GM23338 (cell line): ENCODE data around the gene PRELID1. TPM values are rescaled to one million over a fixed set of nuclear protein-coding genes. Genes with fewer than 3 reads are reported as not detected.

Experiments used
- ATAC-seq: fragments of 200-7000 bp; cut with Tn5 transposase; 3 replicates; pipeline ENCODE4 v1.9.1; 2020
- DNase-seq: peaks from one replicate; pipeline ENCODE4 v3.0.0-alpha.2; 2015; ENCODE audit warnings: low spot score
- H2AFZ ChIP-seq: fragments of 200-600 bp; sonication (generic); 2 replicates; pipeline ENCODE4 v1.8.0; 2016; ENCODE audit warnings: antibody characterized with exemption, mild to moderate bottlenecking, moderate library complexity
- H3F3A ChIP-seq: fragments of 200-600 bp; sonication (generic); replicated peaks from 2 replicates; pipeline ENCODE4 v1.8.0; 2017; ENCODE audit warnings: antibody characterized with exemption, mixed run types, low read depth
- H3K27ac ChIP-seq: fragments of 200-600 bp; sonication (generic); 2 replicates; pipeline ENCODE4 v1.6.1; 2016; ENCODE audit warnings: low read depth
- H3K27me3 ChIP-seq: fragments of 200-600 bp; sonication (generic); 2 replicates; pipeline ENCODE4 v1.8.0; 2016; ENCODE audit warnings: mild to moderate bottlenecking, mixed run types, moderate library complexity; ENCODE audit not compliant: insufficient read depth
- H3K36me3 ChIP-seq: fragments of 200-600 bp; sonication (generic); 2 replicates; pipeline ENCODE4 v1.8.0; 2016; ENCODE audit warnings: mild to moderate bottlenecking; ENCODE audit not compliant: insufficient read depth
- H3K4me1 ChIP-seq: fragments of 200-600 bp; sonication (generic); 2 replicates; pipeline ENCODE4 v1.8.0; 2016; ENCODE audit warnings: mild to moderate bottlenecking, moderate library complexity; ENCODE audit not compliant: insufficient read depth
- H3K4me2 ChIP-seq: fragments of 200-600 bp; sonication (generic); 2 replicates; pipeline ENCODE4 v1.7.1; 2017; ENCODE audit warnings: mixed run types
- H3K4me3 ChIP-seq: fragments of 200-600 bp; sonication (generic); 2 replicates; pipeline ENCODE4 v1.6.1; 2016; ENCODE audit warnings: mixed run types
- H3K79me2 ChIP-seq: fragments of 200-600 bp; sonication (generic); replicated peaks from 2 replicates; pipeline ENCODE4 v1.8.0; 2017; ENCODE audit warnings: mild to moderate bottlenecking; ENCODE audit not compliant: insufficient read depth
- H3K9me2 ChIP-seq: fragments of 200-600 bp; sonication (generic); 2 replicates; pipeline ENCODE4 v1.8.0; 2017; ENCODE audit not compliant: insufficient read depth
- H4K20me1 ChIP-seq: fragments of 200-600 bp; sonication (generic); replicated peaks from 2 replicates; pipeline ENCODE4 v1.8.0; 2017; ENCODE audit warnings: mild to moderate bottlenecking; ENCODE audit not compliant: insufficient read depth
- H3K27ac Mint-ChIP-seq: 2 replicates; pipeline ENCODE4 v1.8.0; 2020; ENCODE audit warnings: inconsistent platforms, mild to moderate bottlenecking, moderate library complexity, mixed read lengths
- H3K27me3 Mint-ChIP-seq: 3 replicates; pipeline ENCODE4 v1.8.0; 2022; ENCODE audit warnings: low read depth, mild to moderate bottlenecking, moderate library complexity, mixed read lengths, inconsistent platforms; ENCODE audit not compliant: insufficient read depth, poor library complexity
- H3K36me3 Mint-ChIP-seq: 3 replicates; pipeline ENCODE4 v1.8.0; 2021; ENCODE audit warnings: low read depth, mild to moderate bottlenecking, inconsistent platforms, moderate library complexity, mixed read lengths
- H3K4me1 Mint-ChIP-seq: 3 replicates; pipeline ENCODE4 v1.8.0; 2020; ENCODE audit warnings: mild to moderate bottlenecking, inconsistent platforms, mixed read lengths
- H3K4me3 Mint-ChIP-seq: 3 replicates; pipeline ENCODE4 v1.8.0; 2021; ENCODE audit warnings: moderate library complexity, mild to moderate bottlenecking, inconsistent platforms, mixed read lengths
- H3K9me3 Mint-ChIP-seq: 3 replicates; pipeline ENCODE4 v1.8.0; 2020; ENCODE audit warnings: moderate library complexity, mild to moderate bottlenecking, inconsistent platforms, mixed read lengths
- CREB1 ChIP-seq: fragments of 250-450 bp; sonication (Bioruptor Pico); IDR thresholded peaks from 2 replicates; pipeline ENCODE4 v1.5.0; 2020; ENCODE audit warnings: low read depth, mild to moderate bottlenecking, moderate library complexity
- CTCF ChIP-seq, 2 experiments: fragments of 200-600 bp in 1 of 2; sonication (generic) in 1 of 2; conservative IDR thresholded peaks; 2 replicates each; pipeline versions ENCODE4 v1.5.1 to v1.6.1; 2016 to 2017; ENCODE audit warnings: antibody characterized with exemption in 2 of 2, low read depth in 2 of 2, mild to moderate bottlenecking in 2 of 2, moderate library complexity in 1 of 2
- ETS1 ChIP-seq: IDR thresholded peaks from 2 replicates; pipeline ENCODE4 v1.6.1; 2016; ENCODE audit warnings: antibody characterized with exemption
- EZH2 ChIP-seq: fragments of 200-600 bp; sonication (generic); IDR thresholded peaks from one replicate; pipeline ENCODE4 v1.8.0; 2017; ENCODE audit warnings: antibody characterized with exemption, mild to moderate bottlenecking, low read depth; ENCODE audit not compliant: unreplicated experiment
- EZH2phosphoT487 ChIP-seq: fragments of 200-600 bp; sonication (generic); IDR thresholded peaks from one replicate; pipeline ENCODE4 v1.8.1; 2018; ENCODE audit warnings: antibody characterized with exemption; ENCODE audit not compliant: unreplicated experiment
- JUNB ChIP-seq: IDR thresholded peaks from one replicate; pipeline ENCODE4 v1.6.1; 2016; ENCODE audit warnings: antibody characterized with exemption; ENCODE audit not compliant: unreplicated experiment
- NANOG ChIP-seq: IDR thresholded peaks from 2 replicates; pipeline ENCODE4 v1.6.1; 2016; ENCODE audit warnings: antibody characterized with exemption, borderline replicate concordance
- POLR2AphosphoS5 ChIP-seq: IDR thresholded peaks from 2 replicates; pipeline ENCODE4 v1.6.1; 2016; ENCODE audit warnings: antibody characterized with exemption, low read depth
- STAT1 ChIP-seq: IDR thresholded peaks from one replicate; pipeline ENCODE4 v1.6.1; 2016; ENCODE audit warnings: antibody characterized with exemption; ENCODE audit not compliant: unreplicated experiment
- ZNF331 ChIP-seq: fragments of 250-450 bp; sonication (Bioruptor Pico); IDR thresholded peaks from 2 replicates; pipeline ENCODE4 v1.5.0; 2020; ENCODE audit warnings: low read depth, mild to moderate bottlenecking, moderate library complexity
- polyA plus RNA-seq: library from polyadenylated mRNA; unstranded; fragments of >200 nt; fragmentation: Nextera tagmentation; extraction: Ambion mirVana; gene quantifications from 2 replicates; pipeline ENCODE4 v1.2.1, GENCODE V29; 2016
- total RNA-seq: library from RNA; depleted of rRNA; stranded (reverse); fragments of >200 nt; shearing (Covaris generic); gene quantifications from 2 replicates; pipeline ENCODE4 v1.2.3, GENCODE V29; 2014
- TF ChIP-seq, protein P1 (sequence below): IDR thresholded peaks from one replicate; pipeline ENCODE4 v1.6.1; 2018; ENCODE audit warnings: antibody characterized with exemption; ENCODE audit not compliant: unreplicated experiment
- TF ChIP-seq, protein P2 (sequence below): fragments of 250-450 bp; sonication (Bioruptor Pico); IDR thresholded peaks from 2 replicates; pipeline ENCODE4 v1.5.0; 2020; ENCODE audit warnings: mild to moderate bottlenecking, moderate library complexity

PRELID1 gene
- total and polyA plus RNA-seq, 2 experiments from 2014 or later = 328 to 349 TPM

- H3K4me3 ChIP-seq = no peak overlapping the region
- H4K20me1 ChIP-seq = 0 out of 2 replicates have a peak, but pooled peaks cover 3% of the 10 kb centered on the region
- H3K27ac ChIP-seq = peak overlapping the region; percentile 83
- ATAC-seq (peak; percentile 46), DNase-seq (peak; percentile 47)
- H3K79me2 ChIP-seq = 0 out of 2 replicates have a peak, but pooled peaks cover 7% of the 10 kb centered on the region
- H3K9me2 ChIP-seq = no peaks in the 10 kb centered on the region
- peaks cover 9% of the 10 kb centered on the region for H3K4me1 ChIP-seq
- Mint-ChIP-seq H3K36me3 (peaks cover 12% of the 10 kb centered on the region), H3K9me3 (no peaks in the 10 kb centered on the region), H3K4me1 (peaks cover 12% of the 10 kb centered on the region), H3K27me3 (peaks cover 10% of the 10 kb centered on the region), H3K27ac (peak overlapping the region; percentile 94), H3K4me3 (no peak overlapping the region; the same call in 2 of the 3 replicates)
- H2AFZ ChIP-seq = no peak overlapping the region
- no peak for TF ChIP-seq CREB1
- TF ChIP-seq POLR2AphosphoS5 = no peak
- no peak for TF ChIP-seq ETS1
- TF ChIP-seq CTCF (conservative IDR thresholded peaks at IDR 0.05; ENCODE audit: low read depth in 2 of 2) = no peak
- TF ChIP-seq ZNF331 (CRISPR knock-in tag) = no peak
- no peak for TF ChIP-seq EZH2phosphoT487
- TF ChIP-seq NANOG = no peak
- TF ChIP-seq STAT1 = no peak
- no peak for TF ChIP-seq JUNB
- TF ChIP-seq, protein P1, sequence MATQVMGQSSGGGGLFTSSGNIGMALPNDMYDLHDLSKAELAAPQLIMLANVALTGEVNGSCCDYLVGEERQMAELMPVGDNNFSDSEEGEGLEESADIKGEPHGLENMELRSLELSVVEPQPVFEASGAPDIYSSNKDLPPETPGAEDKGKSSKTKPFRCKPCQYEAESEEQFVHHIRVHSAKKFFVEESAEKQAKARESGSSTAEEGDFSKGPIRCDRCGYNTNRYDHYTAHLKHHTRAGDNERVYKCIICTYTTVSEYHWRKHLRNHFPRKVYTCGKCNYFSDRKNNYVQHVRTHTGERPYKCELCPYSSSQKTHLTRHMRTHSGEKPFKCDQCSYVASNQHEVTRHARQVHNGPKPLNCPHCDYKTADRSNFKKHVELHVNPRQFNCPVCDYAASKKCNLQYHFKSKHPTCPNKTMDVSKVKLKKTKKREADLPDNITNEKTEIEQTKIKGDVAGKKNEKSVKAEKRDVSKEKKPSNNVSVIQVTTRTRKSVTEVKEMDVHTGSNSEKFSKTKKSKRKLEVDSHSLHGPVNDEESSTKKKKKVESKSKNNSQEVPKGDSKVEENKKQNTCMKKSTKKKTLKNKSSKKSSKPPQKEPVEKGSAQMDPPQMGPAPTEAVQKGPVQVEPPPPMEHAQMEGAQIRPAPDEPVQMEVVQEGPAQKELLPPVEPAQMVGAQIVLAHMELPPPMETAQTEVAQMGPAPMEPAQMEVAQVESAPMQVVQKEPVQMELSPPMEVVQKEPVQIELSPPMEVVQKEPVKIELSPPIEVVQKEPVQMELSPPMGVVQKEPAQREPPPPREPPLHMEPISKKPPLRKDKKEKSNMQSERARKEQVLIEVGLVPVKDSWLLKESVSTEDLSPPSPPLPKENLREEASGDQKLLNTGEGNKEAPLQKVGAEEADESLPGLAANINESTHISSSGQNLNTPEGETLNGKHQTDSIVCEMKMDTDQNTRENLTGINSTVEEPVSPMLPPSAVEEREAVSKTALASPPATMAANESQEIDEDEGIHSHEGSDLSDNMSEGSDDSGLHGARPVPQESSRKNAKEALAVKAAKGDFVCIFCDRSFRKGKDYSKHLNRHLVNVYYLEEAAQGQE = no peak
- TF ChIP-seq, protein P2, sequence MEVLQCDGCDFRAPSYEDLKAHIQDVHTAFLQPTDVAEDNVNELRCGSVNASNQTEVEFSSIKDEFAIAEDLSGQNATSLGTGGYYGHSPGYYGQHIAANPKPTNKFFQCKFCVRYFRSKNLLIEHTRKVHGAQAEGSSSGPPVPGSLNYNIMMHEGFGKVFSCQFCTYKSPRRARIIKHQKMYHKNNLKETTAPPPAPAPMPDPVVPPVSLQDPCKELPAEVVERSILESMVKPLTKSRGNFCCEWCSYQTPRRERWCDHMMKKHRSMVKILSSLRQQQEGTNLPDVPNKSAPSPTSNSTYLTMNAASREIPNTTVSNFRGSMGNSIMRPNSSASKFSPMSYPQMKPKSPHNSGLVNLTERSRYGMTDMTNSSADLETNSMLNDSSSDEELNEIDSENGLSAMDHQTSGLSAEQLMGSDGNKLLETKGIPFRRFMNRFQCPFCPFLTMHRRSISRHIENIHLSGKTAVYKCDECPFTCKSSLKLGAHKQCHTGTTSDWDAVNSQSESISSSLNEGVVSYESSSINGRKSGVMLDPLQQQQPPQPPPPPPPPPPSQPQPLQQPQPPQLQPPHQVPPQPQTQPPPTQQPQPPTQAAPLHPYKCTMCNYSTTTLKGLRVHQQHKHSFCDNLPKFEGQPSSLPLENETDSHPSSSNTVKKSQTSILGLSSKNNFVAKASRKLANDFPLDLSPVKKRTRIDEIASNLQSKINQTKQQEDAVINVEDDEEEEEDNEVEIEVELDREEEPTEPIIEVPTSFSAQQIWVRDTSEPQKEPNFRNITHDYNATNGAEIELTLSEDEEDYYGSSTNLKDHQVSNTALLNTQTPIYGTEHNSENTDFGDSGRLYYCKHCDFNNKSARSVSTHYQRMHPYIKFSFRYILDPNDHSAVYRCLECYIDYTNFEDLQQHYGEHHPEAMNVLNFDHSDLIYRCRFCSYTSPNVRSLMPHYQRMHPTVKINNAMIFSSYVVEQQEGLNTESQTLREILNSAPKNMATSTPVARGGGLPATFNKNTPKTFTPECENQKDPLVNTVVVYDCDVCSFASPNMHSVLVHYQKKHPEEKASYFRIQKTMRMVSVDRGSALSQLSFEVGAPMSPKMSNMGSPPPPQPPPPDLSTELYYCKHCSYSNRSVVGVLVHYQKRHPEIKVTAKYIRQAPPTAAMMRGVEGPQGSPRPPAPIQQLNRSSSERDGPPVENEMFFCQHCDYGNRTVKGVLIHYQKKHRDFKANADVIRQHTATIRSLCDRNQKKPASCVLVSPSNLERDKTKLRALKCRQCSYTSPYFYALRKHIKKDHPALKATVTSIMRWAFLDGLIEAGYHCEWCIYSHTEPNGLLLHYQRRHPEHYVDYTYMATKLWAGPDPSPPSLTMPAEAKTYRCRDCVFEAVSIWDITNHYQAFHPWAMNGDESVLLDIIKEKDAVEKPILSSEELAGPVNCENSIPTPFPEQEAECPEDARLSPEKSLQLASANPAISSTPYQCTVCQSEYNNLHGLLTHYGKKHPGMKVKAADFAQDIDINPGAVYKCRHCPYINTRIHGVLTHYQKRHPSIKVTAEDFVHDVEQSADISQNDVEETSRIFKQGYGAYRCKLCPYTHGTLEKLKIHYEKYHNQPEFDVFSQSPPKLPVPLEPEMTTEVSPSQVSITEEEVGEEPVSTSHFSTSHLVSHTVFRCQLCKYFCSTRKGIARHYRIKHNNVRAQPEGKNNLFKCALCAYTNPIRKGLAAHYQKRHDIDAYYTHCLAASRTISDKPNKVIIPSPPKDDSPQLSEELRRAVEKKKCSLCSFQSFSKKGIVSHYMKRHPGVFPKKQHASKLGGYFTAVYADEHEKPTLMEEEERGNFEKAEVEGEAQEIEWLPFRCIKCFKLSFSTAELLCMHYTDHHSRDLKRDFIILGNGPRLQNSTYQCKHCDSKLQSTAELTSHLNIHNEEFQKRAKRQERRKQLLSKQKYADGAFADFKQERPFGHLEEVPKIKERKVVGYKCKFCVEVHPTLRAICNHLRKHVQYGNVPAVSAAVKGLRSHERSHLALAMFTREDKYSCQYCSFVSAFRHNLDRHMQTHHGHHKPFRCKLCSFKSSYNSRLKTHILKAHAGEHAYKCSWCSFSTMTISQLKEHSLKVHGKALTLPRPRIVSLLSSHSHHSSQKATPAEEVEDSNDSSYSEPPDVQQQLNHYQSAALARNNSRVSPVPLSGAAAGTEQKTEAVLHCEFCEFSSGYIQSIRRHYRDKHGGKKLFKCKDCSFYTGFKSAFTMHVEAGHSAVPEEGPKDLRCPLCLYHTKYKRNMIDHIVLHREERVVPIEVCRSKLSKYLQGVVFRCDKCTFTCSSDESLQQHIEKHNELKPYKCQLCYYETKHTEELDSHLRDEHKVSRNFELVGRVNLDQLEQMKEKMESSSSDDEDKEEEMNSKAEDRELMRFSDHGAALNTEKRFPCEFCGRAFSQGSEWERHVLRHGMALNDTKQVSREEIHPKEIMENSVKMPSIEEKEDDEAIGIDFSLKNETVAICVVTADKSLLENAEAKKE (CRISPR knock-in tag) = no peak
- no peak for TF ChIP-seq EZH2
- H3K36me3 ChIP-seq = no peaks in the 10 kb centered on the region
- H3F3A ChIP-seq = no peaks in the 10 kb centered on the region; the same call in 1 of the 2 replicates
- H3K4me2 ChIP-seq = peak overlapping the region; percentile 8
- H3K27me3 ChIP-seq = no peaks in the 10 kb centered on the region
Measured at GRCh38 chr5:177325868-177326381, 22.3 kb downstream of the PRELID1 start.
